Ovary (tissue), 9 donors: Measurements from ENCODE around the gene TMCC2. TPM values are rescaled to one million over a fixed set of nuclear protein-coding genes. Genes with fewer than 3 reads are reported as not detected.

Experiments used
- DNase-seq, 5 donors: peaks; one replicate each; pipeline ENCODE4 v3.0.0-alpha.2; 2019 to 2020
- H3K27ac ChIP-seq, 2 donors: fragments of 200-600 bp; one replicate each; pipeline versions ENCODE4 v1.5.1 to v1.8.0; 2019 to 2022
- H3K27me3 ChIP-seq: fragments of 200-600 bp; one replicate; pipeline ENCODE4 v1.8.0; 2022
- H3K36me3 ChIP-seq: fragments of 200-600 bp; sonication (generic); one replicate; pipeline ENCODE4 v1.5.1; 2019
- H3K4me1 ChIP-seq: one replicate; pipeline ENCODE4 v1.8.1; 2013; ENCODE audit warnings: mild to moderate bottlenecking, moderate library complexity; ENCODE audit not compliant: insufficient read depth
- H3K4me3 ChIP-seq: fragments of 200-600 bp; sonication (generic); one replicate; pipeline ENCODE4 v1.5.1; 2017
- H3K9me3 ChIP-seq, 2 donors: fragments of 200-600 bp in 1 of 2; sonication (generic) in 1 of 2; one replicate each; pipeline versions ENCODE4 v1.5.1 to v1.8.1; 2013 to 2019; ENCODE audit warnings: mild to moderate bottlenecking in 1 of 2, moderate library complexity in 1 of 2
- CTCF ChIP-seq, 3 donors: fragments of 450-650 bp in 2 of 3; fragments of 200-600 bp in 1 of 3; IDR thresholded peaks; one replicate each; pipeline versions ENCODE4 v1.5.1 to v1.8.0; 2016 to 2022; ENCODE audit warnings: antibody characterized with exemption in 3 of 3, mild to moderate bottlenecking in 1 of 3
- EP300 ChIP-seq: sonication (generic); formaldehyde crosslinking; IDR thresholded peaks from one replicate; pipeline ENCODE4 v1.6.1; 2017; ENCODE audit warnings: antibody characterized with exemption
- POLR2A ChIP-seq: fragments of 450-650 bp; IDR thresholded peaks from one replicate; pipeline ENCODE4 v1.6.1; 2017; ENCODE audit warnings: antibody characterized with exemption, mild to moderate bottlenecking, moderate library complexity
- WGBS, 3 donors: extraction: QIAGEN DNeasy Blood & Tissue Kit in 1 of 3; methylation state at CpG; one replicate each; pipeline versions ENCODE4 v1.1.5 to v1.1.7; 2013 to 2017; 5-methylcytosine and 5-hydroxymethylcytosine counted together
- intact Hi-C, 4 donors: fragments of 100-400 bp; cut with DNase I; formaldehyde crosslinking; loops; one replicate each; pipeline versions ENCODE4 v1.11.0 to v1.15.1; 2022 to 2023
- polyA plus RNA-seq, 2 donors: library from polyadenylated mRNA; stranded (reverse); fragments of 200-250 nt in 1 of 2; fragments of 350-450 nt in 1 of 2; fragmentation: Illumina TruSeq in 1 of 2; extraction: RNeasy Lipid Tissue Mini Kit (QIAGEN cat#74804) in 1 of 2; gene quantifications; one replicate each; pipeline ENCODE4 v1.2.3, GENCODE V29; 2013 to 2014
- total RNA-seq, 7 donors: library from RNA; depleted of rRNA in 2 of 7; stranded (reverse); fragments of >200 nt in 2 of 7; fragmentation: NEBNext Ultra II Directional in 3 of 7; extraction: Animal tissue kit (Norgen Biotek cat#: 25700) in 3 of 7; gene quantifications; one replicate each; pipeline versions ENCODE4 v1.1.0 to v1.2.4, GENCODE V29; 2016 to 2023
- donor health status: DM: no; HTN: no; CAD: no; lungs with moderate emphysema.
- donor health status: DM: no; HTN: no; CAD: no.
- donor health status: Bipolar disorder and iron deficiency.
- donor health status: DM: yes; HTN: yes; CAD: no.
- donor health status: DM: no; HTN: no; CAD: no.
- donor health status: DM: yes; HTN: yes; CAD: no.

Gene TMCC2
- total and polyA plus RNA-seq, 9 donors = 2.3 to 11.0 (median 7.8) TPM

GRCh38 chr1:205321162-205321958, 93.6 kb downstream of the TMCC2 start, which contains the start of gene NUAK2:
NUAK2 (minus strand) TSS chr1:205321745; CDS start chr1:205321628, 117 bp downstream.
- TF ChIP-seq CTCF (IDR thresholded peaks at IDR 0.05) = peak in 1 of 3 donors; percentile 33
- TF ChIP-seq EP300 = no peak
- peak; percentile 20 for TF ChIP-seq POLR2A
- peak within 1 kb of the TSS in 1 of 2 donors; percentile 47 for H3K27ac ChIP-seq
- intact Hi-C loops = loop anchor here in 1 of 4 donors (5.0 kb wide), 1 partner anchor 44 kb away; no protein-coding TSS in a partner anchor
- H3K4me3 ChIP-seq = peak within 1 kb of the TSS; percentile 52
- 0 to 1% (median 1%) methylated on average over 57 to 75 of the region's 75 CpGs for WGBS, 3 donors
- peak; percentile 86 to 92 (median 88) for DNase-seq
- peaks cover 15% of the 10 kb centered on the region for H3K4me1 ChIP-seq
- H3K36me3 ChIP-seq = no peaks in the 10 kb centered on the region
- H3K9me3 ChIP-seq = no peaks in the 10 kb centered on the region
- no peaks in the 10 kb centered on the region for H3K27me3 ChIP-seq

GRCh38 chr1:205321959-205322283, 94.2 kb downstream of the TMCC2 start:
- intact Hi-C loops = loop anchor here in 1 of 4 donors (5.0 kb wide), 1 partner anchor 45 kb away; no protein-coding TSS in a partner anchor
- 45 to 58% (median 54%) methylated on average over 5 of the region's 5 CpGs for WGBS, 3 donors
- Histone ChIP-seq H3K4me3 (peak overlapping the region; percentile 52), H3K36me3 (no peaks in the 10 kb centered on the region), H3K4me1 (peaks cover 15% of the 10 kb centered on the region), H3K9me3 (no peaks in the 10 kb centered on the region), H3K27ac (peak overlapping the region in 1 of 2 donors; percentile 47), H3K27me3 (no peaks in the 10 kb centered on the region)
- TF ChIP-seq EP300 (no peak), POLR2A (no peak), CTCF (IDR thresholded peaks at IDR 0.05) (no peak)
- no peak for DNase-seq

Other genes with a start within 250 kb of the TMCC2 start
- under 1 TPM in 4 of 7 donors, not detected in 3; 0.02 to 0.37 (median 0.24) TPM for gene CNTN2, start 184.7 kb upstream of the TMCC2 start, total RNA-seq
- under 1 TPM; 0.04 to 0.25 TPM for gene CNTN2, start 184.7 kb upstream of the TMCC2 start, polyA plus RNA-seq
- gene TMEM81, start 143.5 kb upstream of the TMCC2 start, total RNA-seq = 1 to 10 TPM in 6 of 7 donors, under 1 TPM in 1; 0.92 to 4.2 (median 3.5) TPM
- gene TMEM81, start 143.5 kb upstream of the TMCC2 start, polyA plus RNA-seq = 1 to 10 TPM; 2.0 to 2.1 TPM
- gene RBBP5, start 106.0 kb upstream of the TMCC2 start, total RNA-seq = 10 to 100 TPM in 6 of 7 donors, 1 to 10 TPM in 1; 10.0 to 19.1 (median 15.1) TPM
- gene RBBP5, start 106.0 kb upstream of the TMCC2 start, polyA plus RNA-seq = 10 to 100 TPM in 1 of 2 donors, 1 to 10 TPM in 1; 6.8 to 16.7 TPM
- gene DSTYK, start 16.2 kb upstream of the TMCC2 start, total RNA-seq = 10 to 100 TPM in 6 of 7 donors, 1 to 10 TPM in 1; 8.8 to 20.0 (median 18.0) TPM
- gene DSTYK, start 16.2 kb upstream of the TMCC2 start, polyA plus RNA-seq = 10 to 100 TPM; 10.7 to 18.8 TPM
- 10 to 100 TPM in 1 of 7 donors, 1 to 10 TPM in 6; 2.7 to 53.2 (median 3.7) TPM for gene NUAK2, start 93.8 kb downstream of the TMCC2 start, total RNA-seq
- 1 to 10 TPM; 1.2 to 1.5 TPM for gene NUAK2, start 93.8 kb downstream of the TMCC2 start, polyA plus RNA-seq
- gene KLHDC8A, start 129.0 kb downstream of the TMCC2 start, total RNA-seq = 100 to 1,000 TPM; 111 to 457 (median 270) TPM
- gene KLHDC8A, start 129.0 kb downstream of the TMCC2 start, polyA plus RNA-seq = 100 to 1,000 TPM; 112 to 296 TPM
- gene LEMD1, start 194.1 kb downstream of the TMCC2 start, total RNA-seq = 1 to 10 TPM in 4 of 7 donors, under 1 TPM in 2, not detected in 1; 0.43 to 7.0 (median 1.2) TPM
- under 1 TPM; 0.58 to 0.90 TPM for gene LEMD1, start 194.1 kb downstream of the TMCC2 start, polyA plus RNA-seq
- gene BLACAT1, start 228.1 kb downstream of the TMCC2 start, total RNA-seq = 1 to 10 TPM in 3 of 7 donors, under 1 TPM in 4; 0.08 to 2.1 (median 0.60) TPM
- gene BLACAT1, start 228.1 kb downstream of the TMCC2 start, polyA plus RNA-seq = under 1 TPM; 0.15 to 0.30 TPM